CD4-positive, alpha-beta T cell treated with Interleukin-17A for 1 hour (primary cell): ENCODE measurements around the gene SPEN.
"Not testable (repeated sequence)": the region's sequence is repeated elsewhere in the genome, so short reads cannot be mapped to it uniquely, and the experiment has no call there.

Experiments
- DNase-seq: peaks from one replicate; pipeline ENCODE4 v3.0.0-alpha.2; 2020

Gene SPEN

DNA sequence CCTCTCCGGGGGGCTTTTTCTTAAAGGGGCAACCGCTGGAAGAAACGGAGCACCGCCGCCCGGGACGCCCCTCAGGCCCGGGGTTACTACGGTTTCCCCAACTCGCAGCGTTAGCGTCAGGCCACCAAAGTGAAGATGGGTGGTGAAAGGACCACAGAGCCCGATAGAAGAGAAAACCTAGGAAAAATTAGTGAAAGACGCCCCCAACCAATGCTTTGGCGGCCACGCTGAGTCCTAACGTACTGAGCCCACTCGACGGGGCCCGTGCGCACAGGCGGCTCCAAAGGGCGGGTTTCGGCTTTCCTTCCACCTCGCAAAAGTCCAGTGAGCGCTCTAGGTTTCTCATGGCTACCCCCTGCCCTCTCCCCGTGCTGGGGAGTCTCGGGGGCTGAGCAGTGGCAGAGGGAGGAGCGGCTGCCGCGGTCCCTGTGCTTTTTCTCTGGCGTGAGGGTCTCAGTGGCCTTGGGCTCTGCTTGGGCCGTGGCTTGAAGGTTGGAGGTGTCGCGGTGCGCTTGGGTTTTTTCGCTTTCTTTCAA, 12.2 kb upstream of the SPEN start:
- DNase-seq: no peak

GRCh38 chr1:15835741-15836510, 11.6 kb upstream of the SPEN start:
- DNase-seq: peak; percentile 99

GRCh38 chr1:15836511-15836771, 11.1 kb upstream of the SPEN start:
- DNase-seq: not testable (repeated sequence)

DNA sequence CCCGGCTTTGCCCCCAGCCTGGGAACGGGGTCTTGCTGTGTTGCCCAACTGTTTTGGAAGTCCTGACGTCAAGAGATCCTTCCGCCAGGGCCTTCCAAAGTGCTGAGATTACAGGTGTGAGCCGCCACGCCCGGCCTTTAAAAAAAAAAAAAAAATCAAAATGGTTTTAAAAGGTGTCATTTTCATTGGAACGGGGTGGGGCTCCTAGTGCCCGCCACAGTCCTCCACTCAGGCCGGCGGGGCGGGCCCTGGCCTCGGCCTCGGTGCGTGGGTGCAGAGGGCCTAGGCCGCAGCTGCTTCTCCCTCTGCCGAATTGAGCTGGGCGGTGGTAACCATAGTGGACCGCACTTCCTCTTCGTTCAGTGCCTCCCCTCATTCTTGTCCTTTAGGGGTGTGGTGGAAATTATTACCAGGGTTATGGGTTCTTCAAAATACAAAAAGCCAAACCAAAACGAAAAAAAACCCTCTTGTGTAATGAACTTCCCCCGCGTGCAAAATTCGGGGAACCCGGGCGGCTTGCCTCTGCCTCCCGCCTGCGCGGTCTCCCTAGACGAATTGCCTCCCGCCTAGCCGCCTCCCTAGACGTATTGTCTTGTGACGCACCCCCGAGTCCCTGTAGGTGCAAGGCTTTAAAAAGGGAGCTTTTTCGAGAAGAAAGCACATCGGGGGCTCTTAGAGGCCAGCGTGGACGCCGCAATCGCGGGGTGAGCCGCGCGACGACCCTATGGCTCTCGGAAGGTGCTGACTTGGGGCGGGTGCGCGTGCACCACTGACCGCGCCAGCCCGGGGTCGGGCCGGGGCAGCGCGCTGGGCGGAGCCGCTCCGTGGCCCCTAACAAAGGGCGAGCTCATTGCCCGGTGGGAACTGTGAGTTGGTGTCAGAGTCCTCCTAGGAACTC, 10.5 kb upstream of the SPEN start:
- peak; percentile 72 for DNase-seq

- no peak for DNase-seq
Observed at GRCh38 chr1:15837931-15838330, 9.6 kb upstream of the SPEN start.

- DNase-seq: no peak
Observed at GRCh38 chr1:15838721-15839120, 8.8 kb upstream of the SPEN start.

DNA sequence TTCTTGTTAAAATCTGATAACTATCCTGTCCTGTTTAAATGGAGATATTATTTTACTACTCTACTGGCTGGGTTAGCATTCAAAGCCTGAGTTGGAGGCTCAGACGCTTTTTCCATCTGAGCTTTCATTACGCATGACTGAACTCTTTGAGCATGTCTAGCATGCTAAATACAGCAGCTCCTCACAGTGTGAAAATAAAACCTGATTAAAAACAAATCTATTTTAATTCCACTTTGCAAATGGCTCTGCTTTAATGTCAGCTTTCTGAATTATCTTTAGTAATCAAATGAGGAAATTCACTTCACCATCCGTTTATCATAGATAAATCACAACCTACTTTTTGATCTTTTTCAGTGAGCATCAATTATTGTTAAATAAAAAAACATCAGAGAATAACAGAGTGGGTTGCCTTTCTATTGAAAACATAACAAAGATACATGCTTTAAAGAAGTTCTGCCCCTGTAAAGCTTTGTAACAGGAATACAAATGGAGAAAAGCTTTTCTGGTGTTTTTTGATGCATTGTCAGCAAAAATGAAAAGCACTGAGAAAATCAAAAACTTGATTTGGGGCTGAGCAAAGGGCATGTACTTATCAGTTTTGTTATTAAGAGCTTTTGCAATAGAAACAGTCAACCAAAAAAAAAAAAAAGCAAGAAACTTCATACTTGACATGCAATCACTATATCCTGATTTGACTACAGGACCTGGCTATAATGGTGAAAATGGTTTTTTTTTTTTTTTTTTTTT, 3.5 kb upstream of the SPEN start:
- no peak for DNase-seq

DNA sequence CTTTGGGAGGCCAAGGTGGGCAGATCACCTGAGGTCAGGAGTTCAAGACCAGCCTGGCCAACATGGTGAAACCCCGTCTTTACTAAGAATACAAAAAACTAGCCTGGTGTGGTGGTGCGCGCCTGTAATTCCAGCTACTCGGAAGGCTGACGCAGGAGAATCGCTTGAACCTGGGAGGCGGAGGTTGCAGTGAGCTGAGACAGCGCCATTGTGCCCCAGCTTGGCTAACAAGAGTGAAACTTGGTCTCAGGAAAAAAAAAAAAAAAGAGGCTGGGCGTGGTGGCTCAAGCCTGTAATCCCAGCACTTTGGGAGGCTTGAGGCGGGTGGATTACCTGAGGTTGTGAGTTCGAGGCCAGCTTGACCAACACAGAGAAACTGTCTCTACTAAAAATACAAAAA, 1.5 kb upstream of the SPEN start:
- DNase-seq: not testable (repeated sequence)

GRCh38 chr1:15847893-15848142, 311 bp downstream of the SPEN start:
- DNase-seq: no peak

GRCh38 chr1:15848143-15848928, 829 bp downstream of the SPEN start:
- DNase-seq: peak; percentile 49

GRCh38 chr1:15848929-15849774, 1.6 kb downstream of the SPEN start:
- DNase-seq: peak; percentile 77

DNA sequence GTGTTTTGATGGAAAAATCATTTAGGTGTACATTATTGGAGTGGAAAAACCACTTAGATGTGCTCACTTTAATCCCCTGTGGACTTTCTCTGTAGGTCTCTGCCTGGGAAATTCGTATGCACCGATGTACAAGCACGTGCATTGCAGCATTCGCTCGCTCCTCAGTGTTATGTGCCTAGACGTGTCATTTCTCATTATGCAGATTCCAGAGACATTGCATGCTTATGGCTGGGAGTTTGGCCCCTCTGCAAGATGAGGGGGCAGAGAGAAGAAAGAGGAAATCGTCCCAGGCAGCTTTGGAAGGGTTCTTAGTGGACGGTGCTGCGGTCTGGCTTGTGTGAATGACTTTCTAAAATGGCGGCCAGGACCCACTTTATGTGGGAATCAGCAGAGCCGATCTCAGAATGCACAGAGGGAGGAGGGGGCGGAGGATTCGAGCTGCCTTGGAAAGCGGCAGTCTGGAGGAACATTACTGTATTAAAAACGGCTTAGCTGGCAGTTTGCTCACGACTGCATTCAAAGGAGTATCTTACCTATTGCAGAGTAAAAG, 2.3 kb downstream of the SPEN start:
- DNase-seq: peak; percentile 36

DNA sequence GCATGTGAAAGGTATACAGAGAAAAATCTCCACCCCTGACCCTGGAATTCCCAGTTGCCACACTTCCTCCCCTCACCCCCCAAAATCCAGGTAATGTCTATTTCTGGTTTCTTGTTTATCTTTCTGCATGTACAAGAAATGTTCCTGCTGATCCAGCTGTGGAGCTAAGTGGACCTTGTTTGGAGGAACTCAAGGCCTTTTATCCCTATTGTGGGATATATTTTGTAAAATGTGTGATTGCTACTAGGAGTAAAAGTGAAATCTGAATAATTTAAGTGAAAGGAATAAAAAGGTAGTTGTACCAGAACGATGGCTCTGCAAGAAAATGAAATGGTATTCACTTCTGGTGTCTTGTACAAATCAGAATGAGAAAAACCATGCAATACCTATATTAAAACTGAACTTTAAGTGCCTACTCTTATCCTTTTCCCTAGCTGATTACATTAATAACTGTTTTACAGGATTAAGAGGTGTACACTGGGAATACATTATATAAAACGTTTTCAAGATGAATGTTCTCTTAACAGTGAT, 3.0 kb downstream of the SPEN start:
- no peak for DNase-seq

- DNase-seq: no peak
Observed at GRCh38 chr1:15851210-15852035, 3.9 kb downstream of the SPEN start.

GRCh38 chr1:15852036-15852827, 4.7 kb downstream of the SPEN start:
- DNase-seq: no peak

DNA sequence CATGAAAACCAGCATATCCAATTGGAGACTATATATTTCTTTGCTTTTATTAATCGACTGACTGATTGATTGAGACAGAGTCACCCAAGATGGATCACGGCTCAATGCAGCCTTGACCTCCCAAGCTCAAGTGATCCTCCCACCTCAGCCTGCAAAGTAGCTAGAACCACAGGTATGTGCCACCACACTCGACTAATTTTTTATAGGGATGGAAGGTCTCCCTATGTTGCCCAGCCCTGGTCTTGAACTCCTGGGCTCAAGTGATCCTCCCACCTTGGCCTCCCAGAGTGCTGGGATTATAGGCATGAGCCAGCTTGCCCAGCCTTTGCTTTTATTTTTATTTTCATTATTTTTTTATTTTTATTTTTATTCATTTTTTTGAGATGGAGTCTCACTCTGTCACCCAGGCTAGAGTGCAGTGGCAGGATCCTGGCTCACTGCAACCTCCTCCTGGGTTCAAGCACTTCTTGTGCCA, 5.4 kb downstream of the SPEN start:
- DNase-seq: no peak

GRCh38 chr1:15856888-15857287, 9.4 kb downstream of the SPEN start:
- no peak for DNase-seq

DNA sequence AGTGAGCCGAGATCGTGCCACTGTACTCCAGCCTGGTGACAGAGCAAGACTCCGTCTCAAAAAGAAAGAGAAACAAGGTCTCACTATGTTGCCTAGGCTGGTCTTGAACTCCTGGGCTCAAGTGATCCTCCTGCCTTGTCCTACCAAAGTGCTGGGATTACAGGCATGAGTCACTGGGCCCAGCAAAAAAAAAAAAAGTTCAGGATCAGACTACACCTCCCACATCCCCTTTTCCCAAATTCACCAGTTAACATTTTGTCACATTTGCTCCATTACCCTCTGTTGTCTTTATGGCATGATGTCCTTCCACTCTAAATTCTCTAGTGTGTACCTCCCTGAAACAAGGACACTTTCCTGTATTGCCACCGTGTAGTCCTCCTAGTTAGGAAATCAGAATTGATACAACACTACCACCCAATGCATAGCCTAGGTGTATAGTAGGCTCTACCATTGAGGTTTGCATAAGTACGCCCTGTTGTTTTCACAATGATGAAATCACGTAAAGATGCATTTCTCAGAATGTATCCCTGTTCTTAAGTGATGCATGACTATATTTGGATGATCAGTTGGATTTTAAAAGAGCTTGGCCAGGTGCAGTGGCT, 10.7 kb downstream of the SPEN start:
- DNase-seq: no peak
